ENCODE results near the gene CD40. TPM values are rescaled to one million over a fixed set of nuclear protein-coding genes. Genes with fewer than 3 reads are reported as not detected.
A peak's percentile ranks its signal among the peaks of the same experiment; 100 is the strongest.

CD40 gene
- total and polyA plus RNA-seq, 2 of the 8 experiments (the other 6 are each of a cell fraction or from before 2014, with no cell fraction given), result 14.5 to 18.8 TPM

DNA sequence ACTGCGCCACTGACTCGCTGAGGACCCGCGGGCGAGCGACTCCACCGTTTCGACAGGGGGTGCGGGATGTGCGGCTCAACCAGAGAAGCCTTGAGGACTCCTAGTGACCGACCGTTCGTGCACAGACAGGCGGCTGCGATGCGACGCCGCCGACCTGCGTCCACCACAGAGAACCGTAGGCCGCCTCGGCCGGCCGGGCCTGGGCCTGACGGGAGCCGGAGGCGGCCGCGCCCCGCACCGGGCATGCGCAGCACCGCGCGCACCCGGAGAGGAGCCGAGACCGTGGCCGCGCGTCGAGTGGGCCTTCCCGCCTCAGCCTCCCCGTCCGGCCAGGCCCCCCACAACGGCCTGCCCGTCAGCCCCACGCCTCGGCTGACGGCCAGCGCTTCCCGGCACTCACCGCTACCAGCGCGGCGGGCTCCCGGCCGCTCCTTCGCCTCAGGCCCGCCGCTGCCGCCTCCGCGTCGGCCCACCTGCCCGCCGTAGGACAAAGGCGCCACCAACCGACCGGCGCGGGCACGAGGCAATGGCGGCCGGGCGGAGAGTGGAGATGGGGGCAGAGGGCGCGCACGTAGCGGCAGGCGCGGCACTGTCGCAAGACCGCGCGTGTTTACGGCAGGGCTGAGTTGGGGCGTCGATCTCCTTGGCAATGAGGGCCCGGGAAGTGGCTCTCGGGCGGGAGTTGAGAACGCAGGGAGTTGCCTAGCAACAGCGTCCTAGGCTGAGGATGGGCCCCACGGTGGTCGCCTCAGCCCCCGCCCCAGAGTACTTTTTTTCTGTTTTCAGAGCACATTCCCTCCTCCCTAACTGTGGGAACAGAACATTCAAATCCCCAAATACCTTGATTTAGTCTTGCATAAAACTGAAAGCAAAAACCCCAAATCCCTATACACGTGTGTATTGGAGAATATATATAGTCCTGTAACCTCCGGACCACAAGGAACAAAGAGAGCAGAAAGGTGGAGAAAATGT, 28.4 kb upstream of the CD40 start, which contains the start of gene NCOA5 (continued):
- TF ChIP-seq RAD21 (IDR thresholded peaks at IDR 0.05 in 1 of 2, conservative IDR thresholded peaks at IDR 0.05 in 1 of 2; ENCODE audit: low read depth in 2 of 2, low read length in 2 of 2) (peak; percentile 5 to 35; a peak in 3 of 4 replicates), SIRT6 (IDR thresholded peaks at IDR 0.05; ENCODE audit: low read length) (no peak), KDM5A (IDR thresholded peaks at IDR 0.05; ENCODE audit: low read length) (no peak), NRF1 (IDR thresholded peaks at IDR 0.05; ENCODE audit: low read depth, low read length) (peak; percentile 59), HDAC2 (IDR thresholded peaks at IDR 0.05; ENCODE audit: borderline replicate concordance in 1 of 2, low read depth in 2 of 2, low read length in 2 of 2) (no peak), POLR2A (IDR thresholded peaks at IDR 0.05; ENCODE audit: control extremely low read depth in 1 of 2, low read depth in 2 of 2, low read length in 2 of 2) (peak; percentile 94 to 95; a peak in 2 of 3 replicates)
- TF ChIP-seq, protein P1, sequence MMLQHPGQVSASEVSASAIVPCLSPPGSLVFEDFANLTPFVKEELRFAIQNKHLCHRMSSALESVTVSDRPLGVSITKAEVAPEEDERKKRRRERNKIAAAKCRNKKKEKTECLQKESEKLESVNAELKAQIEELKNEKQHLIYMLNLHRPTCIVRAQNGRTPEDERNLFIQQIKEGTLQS (IDR thresholded peaks at IDR 0.05; ENCODE audit: insufficient read depth, low read depth, low read length), result peak; percentile 94
- TF ChIP-seq, protein P2, sequence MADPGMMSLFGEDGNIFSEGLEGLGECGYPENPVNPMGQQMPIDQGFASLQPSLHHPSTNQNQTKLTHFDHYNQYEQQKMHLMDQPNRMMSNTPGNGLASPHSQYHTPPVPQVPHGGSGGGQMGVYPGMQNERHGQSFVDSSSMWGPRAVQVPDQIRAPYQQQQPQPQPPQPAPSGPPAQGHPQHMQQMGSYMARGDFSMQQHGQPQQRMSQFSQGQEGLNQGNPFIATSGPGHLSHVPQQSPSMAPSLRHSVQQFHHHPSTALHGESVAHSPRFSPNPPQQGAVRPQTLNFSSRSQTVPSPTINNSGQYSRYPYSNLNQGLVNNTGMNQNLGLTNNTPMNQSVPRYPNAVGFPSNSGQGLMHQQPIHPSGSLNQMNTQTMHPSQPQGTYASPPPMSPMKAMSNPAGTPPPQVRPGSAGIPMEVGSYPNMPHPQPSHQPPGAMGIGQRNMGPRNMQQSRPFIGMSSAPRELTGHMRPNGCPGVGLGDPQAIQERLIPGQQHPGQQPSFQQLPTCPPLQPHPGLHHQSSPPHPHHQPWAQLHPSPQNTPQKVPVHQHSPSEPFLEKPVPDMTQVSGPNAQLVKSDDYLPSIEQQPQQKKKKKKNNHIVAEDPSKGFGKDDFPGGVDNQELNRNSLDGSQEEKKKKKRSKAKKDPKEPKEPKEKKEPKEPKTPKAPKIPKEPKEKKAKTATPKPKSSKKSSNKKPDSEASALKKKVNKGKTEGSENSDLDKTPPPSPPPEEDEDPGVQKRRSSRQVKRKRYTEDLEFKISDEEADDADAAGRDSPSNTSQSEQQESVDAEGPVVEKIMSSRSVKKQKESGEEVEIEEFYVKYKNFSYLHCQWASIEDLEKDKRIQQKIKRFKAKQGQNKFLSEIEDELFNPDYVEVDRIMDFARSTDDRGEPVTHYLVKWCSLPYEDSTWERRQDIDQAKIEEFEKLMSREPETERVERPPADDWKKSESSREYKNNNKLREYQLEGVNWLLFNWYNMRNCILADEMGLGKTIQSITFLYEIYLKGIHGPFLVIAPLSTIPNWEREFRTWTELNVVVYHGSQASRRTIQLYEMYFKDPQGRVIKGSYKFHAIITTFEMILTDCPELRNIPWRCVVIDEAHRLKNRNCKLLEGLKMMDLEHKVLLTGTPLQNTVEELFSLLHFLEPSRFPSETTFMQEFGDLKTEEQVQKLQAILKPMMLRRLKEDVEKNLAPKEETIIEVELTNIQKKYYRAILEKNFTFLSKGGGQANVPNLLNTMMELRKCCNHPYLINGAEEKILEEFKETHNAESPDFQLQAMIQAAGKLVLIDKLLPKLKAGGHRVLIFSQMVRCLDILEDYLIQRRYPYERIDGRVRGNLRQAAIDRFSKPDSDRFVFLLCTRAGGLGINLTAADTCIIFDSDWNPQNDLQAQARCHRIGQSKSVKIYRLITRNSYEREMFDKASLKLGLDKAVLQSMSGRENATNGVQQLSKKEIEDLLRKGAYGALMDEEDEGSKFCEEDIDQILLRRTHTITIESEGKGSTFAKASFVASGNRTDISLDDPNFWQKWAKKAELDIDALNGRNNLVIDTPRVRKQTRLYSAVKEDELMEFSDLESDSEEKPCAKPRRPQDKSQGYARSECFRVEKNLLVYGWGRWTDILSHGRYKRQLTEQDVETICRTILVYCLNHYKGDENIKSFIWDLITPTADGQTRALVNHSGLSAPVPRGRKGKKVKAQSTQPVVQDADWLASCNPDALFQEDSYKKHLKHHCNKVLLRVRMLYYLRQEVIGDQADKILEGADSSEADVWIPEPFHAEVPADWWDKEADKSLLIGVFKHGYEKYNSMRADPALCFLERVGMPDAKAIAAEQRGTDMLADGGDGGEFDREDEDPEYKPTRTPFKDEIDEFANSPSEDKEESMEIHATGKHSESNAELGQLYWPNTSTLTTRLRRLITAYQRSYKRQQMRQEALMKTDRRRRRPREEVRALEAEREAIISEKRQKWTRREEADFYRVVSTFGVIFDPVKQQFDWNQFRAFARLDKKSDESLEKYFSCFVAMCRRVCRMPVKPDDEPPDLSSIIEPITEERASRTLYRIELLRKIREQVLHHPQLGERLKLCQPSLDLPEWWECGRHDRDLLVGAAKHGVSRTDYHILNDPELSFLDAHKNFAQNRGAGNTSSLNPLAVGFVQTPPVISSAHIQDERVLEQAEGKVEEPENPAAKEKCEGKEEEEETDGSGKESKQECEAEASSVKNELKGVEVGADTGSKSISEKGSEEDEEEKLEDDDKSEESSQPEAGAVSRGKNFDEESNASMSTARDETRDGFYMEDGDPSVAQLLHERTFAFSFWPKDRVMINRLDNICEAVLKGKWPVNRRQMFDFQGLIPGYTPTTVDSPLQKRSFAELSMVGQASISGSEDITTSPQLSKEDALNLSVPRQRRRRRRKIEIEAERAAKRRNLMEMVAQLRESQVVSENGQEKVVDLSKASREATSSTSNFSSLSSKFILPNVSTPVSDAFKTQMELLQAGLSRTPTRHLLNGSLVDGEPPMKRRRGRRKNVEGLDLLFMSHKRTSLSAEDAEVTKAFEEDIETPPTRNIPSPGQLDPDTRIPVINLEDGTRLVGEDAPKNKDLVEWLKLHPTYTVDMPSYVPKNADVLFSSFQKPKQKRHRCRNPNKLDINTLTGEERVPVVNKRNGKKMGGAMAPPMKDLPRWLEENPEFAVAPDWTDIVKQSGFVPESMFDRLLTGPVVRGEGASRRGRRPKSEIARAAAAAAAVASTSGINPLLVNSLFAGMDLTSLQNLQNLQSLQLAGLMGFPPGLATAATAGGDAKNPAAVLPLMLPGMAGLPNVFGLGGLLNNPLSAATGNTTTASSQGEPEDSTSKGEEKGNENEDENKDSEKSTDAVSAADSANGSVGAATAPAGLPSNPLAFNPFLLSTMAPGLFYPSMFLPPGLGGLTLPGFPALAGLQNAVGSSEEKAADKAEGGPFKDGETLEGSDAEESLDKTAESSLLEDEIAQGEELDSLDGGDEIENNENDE (IDR thresholded peaks at IDR 0.05; ENCODE audit: insufficient replicate concordance, low read length), result no peak

All from H1 (cell line).